HFF-Myc (cell line): ENCODE measurements around the gene PACSIN2.
"Not testable (repeated sequence)": the region's sequence is repeated elsewhere in the genome, so short reads cannot be mapped to it uniquely, and the experiment has no call there.

Experiments
- DNase-seq: peaks from one replicate; pipeline ENCODE4 v3.0.0-alpha.2; 2011; ENCODE audit warnings: low read depth; ENCODE audit errors: extremely low read depth
- H3K4me3 ChIP-seq: replicated peaks from 2 replicates; pipeline ENCODE4 v1.5.1; 2011; ENCODE audit warnings: low read depth, mild to moderate bottlenecking, control low read depth, low read length
- TF ChIP-seq, protein P1 (sequence below): IDR thresholded peaks from 2 replicates; pipeline ENCODE4 v1.5.1; 2012; ENCODE audit warnings: mild to moderate bottlenecking, low read depth, low read length, control low read depth; ENCODE audit errors: missing control alignments

Gene PACSIN2

DNA sequence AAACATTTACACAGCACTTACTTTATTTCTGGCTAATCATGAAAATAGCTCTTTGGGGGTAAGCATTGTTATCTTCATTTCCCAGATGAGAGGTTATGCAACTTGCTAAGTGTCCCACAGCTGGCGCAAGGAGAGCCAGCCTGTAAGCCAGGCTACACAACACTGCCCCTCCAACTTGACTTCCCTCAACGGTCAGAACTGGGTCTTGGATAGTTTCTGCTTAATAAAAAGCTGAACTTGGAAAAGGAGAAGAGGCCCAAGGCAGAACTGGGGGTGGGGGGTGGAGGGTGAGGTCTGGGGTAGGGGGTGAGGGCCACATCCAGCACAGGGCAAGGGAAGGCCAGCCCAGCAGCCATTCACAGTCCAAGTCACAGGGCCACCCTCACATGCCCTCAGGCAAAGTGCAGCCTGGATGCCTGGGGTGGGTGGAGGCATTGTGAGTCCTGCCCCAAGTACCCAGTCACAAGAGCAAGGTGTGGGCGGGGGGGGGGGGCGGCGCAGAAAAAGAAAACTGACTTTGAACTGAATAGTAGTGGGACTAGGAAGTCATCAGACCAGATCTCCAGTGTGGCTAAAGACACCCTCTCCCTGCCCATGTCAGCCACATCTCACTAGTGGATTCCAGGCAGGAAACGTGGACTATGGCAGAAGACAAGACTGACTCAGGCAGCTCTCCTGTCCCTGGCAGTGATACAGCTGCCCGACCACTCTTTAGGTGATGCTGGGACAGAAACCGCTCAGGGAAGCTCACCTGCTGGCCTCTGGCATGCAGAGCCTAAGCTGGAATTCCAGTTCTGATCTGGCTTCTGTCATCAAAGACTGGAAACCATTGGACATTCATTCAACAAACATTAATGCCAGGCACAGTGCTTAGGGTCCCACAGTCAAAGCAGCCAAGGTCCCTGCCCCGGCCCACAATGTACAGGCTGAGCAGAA lies 52.4 kb downstream of the PACSIN2 start:
- TF ChIP-seq, protein P1, sequence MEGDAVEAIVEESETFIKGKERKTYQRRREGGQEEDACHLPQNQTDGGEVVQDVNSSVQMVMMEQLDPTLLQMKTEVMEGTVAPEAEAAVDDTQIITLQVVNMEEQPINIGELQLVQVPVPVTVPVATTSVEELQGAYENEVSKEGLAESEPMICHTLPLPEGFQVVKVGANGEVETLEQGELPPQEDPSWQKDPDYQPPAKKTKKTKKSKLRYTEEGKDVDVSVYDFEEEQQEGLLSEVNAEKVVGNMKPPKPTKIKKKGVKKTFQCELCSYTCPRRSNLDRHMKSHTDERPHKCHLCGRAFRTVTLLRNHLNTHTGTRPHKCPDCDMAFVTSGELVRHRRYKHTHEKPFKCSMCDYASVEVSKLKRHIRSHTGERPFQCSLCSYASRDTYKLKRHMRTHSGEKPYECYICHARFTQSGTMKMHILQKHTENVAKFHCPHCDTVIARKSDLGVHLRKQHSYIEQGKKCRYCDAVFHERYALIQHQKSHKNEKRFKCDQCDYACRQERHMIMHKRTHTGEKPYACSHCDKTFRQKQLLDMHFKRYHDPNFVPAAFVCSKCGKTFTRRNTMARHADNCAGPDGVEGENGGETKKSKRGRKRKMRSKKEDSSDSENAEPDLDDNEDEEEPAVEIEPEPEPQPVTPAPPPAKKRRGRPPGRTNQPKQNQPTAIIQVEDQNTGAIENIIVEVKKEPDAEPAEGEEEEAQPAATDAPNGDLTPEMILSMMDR: no peak
- H3K4me3 ChIP-seq: no peak overlapping the region
- no peak for DNase-seq

DNA sequence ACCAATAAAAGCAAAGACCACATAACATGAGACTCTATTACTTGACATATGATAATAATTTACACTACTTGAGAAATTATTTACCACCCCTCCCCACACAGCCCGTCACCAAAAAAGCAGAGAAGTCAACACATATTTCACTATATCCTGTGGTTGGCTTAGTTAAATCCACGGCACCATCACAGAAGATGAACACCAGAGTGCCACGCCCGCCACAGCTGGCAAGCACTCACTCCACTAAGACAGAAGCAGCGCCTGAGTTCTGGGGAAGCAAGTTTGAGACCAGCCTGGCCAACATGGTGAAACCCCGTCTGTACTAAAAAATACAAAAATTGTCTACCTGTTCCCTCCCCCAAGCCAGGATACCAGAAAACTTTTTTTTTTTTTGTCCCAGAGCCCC lies 53.1 kb downstream of the PACSIN2 start:
- no peak overlapping the region for H3K4me3 ChIP-seq
- DNase-seq: no peak
- TF ChIP-seq, protein P1: no peak

DNA sequence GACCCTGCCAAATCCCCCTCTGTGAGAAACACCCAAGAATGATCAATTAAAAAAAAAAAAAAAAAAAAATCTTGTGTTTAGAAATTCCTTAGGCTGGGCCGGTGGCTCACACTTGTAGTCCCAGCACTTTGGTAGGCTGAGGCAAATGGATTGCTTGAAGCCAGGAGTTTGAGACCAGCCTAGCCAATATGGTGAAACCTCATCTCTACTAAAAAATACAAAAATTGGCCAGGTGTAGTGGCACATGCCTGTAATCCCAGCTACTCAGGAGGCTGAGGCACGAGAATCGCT lies 53.6 kb downstream of the PACSIN2 start:
- not testable (repeated sequence) for H3K4me3 ChIP-seq, DNase-seq

DNA sequence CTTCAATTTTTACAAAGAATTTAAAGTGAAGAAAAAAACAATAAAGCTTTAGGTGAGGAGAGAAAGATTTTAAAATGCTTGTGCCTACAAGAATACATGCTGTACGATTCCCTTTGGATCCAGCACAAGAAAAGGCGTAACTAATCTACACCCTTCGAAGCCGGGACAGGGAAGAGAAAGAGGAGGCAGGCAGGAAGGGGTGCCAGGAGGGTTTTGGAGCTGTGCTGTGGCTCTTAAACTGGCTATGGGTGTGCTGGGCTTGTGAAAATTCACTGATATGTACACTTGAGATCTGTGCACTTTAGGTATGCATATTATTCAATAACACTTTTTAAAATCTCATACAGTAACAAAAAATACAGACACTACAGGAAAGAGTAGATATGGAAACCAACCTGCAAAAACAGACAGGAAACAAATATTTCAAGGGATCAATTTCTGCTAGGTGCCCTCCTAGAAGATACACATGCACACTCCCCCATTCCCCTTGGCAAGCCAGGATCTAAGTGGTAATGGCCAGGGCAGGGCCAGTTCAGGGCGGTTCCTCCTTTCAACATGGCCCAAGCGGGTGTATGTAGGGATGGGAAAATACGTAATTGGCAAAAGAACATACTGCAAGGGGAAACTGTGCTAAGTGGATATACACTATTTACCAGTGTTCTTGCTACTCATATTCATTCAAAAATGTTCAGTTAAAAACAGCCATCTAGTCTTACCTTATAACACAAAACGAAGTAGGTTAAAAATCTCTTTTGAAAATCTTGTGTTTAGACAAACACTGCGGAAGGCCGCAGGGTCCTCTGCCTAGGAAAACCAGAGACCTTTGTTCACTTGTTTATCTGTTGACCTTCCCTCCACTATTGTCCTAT lies 54.2 kb downstream of the PACSIN2 start:
- TF ChIP-seq, protein P1: no peak
- DNase-seq: no peak
- no peak overlapping the region for H3K4me3 ChIP-seq

DNA sequence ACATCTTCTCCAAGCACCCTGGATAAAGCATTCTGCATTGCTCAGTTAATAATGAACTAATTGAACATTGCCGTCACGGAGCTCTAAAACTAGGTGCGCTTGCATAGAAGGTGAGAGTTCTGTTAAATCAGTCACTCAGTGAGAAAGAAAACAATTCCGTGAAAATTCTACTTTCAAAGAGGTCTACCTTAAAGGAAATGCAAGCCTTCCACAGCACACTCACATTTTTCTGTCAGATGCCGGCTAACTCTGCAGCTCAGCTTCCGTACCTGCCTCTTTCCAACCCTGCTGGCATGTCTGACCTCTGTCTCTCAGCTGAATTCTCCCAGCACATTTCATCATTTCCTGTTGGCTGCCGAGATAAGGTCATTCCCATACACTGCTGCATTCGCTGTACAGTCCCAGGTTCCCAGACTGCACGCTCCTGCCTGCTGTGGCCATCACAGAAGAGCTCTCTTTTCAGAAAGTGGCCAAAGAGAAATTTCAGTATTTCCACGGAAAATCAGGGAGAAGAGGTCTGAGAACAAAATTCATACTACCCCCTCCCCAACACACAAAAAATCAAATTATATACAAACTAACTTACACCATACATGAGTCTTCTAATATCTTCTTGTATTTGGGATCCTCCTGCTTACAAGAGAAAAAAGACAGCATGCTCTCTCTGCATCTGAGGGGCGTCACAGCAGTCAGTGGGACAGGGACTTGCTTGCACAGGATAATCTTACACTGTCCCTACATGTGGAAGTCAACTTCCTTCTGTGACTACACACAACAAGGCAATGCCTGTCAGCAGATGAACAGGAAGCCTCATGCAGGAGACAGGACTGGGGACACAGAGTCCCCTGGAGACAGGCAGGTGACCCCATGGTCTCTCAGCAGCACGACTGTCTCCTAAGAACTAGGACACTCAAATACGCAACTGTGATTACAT lies 55.1 kb downstream of the PACSIN2 start:
- DNase-seq: no peak
- TF ChIP-seq, protein P1: no peak
- H3K4me3 ChIP-seq: no peak overlapping the region

DNA sequence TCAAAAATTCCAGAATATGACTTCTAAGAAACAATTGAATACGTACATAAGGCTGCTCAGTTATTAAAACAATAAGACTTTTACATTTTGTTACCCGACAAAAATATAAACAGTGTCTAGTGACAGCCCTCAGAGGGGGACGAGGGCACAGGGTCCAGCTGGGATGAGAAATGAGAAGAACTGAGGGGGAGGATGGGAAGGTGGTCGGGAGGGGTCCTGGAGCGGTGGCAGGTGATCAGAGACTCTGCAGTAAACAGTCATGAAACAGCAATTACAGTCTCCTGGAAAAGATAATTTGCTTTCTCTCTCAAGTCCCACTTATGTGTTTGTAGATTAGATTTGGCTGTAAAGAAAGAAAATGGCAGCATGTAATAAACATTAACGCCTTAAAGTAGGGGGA lies 56.0 kb downstream of the PACSIN2 start:
- DNase-seq: no peak
- TF ChIP-seq, protein P1: no peak
- no peak overlapping the region for H3K4me3 ChIP-seq

DNA sequence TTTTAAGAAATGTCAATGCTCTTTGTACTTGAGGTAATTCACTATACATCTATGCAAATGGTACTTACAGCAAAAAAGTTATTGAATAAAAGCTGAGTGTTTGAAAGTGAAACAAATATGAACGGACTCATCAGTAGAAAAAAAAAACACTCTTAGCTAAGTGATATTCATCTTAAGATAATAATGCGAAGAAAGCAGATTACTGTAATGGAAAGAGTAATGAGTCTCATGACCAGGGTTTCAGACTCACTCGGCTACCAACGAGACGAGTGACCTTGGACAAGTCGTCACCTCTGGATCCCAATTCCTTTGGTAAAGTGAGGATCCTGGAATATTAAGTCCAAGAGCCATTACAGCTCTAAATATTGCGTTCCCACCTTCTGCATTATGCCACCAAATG lies 57.0 kb downstream of the PACSIN2 start:
- no peak overlapping the region for H3K4me3 ChIP-seq
- TF ChIP-seq, protein P1: no peak
- DNase-seq: no peak
